Stimulated activated CD8-positive, alpha-beta memory T cell treated with anti-CD3 and anti-CD28 coated beads, Interleukin-12 subunit alpha, Interleukin-12 subunit beta, amount 100 ng/mL, for 4 hours (primary cell): ENCODE data around the gene KCNIP4.

Experiments
- DNase-seq: peaks from one replicate; pipeline ENCODE4 v3.0.0-alpha.2; 2020; ENCODE audit warnings: low read depth

The KCNIP4 gene

DNA sequence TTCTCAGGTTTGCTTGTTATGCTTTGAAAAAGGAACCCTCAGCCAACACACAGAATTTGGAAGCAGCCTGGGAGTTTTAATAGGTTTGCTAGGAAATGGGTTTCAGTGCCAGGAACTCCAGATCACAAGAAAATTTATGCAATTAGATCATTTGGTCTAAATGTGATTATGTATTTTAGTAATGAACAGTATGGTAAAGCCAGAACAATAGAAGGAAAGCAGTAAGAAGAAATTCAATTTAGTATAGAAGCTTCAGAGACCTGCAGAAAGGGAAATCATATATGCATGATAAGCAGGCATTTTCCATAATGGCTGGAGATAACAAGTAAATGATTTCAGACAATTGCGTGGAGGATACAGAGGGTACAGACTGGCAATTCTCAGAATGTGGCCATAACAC is 184.7 kb downstream of the KCNIP4 start:
- no peak for DNase-seq

DNA sequence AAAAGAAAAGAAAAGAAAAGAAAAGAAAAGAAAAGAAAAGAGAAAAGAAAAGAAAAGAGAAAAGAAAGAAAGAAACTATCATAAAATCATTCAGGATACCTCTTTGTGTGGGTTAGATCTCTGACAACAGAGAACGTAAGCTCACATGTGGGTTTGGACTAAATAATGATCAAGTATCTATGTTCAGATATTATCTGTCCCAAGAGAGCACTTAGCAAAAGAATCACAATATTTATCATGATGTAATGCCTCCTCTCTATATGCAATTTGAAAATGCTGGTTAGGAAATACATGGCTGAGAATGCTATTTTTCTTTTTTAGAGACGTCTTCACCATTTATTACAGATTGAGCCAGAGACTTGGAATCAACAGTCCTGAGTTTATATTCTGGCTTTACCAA is 191.3 kb downstream of the KCNIP4 start:
- no peak for DNase-seq

DNA sequence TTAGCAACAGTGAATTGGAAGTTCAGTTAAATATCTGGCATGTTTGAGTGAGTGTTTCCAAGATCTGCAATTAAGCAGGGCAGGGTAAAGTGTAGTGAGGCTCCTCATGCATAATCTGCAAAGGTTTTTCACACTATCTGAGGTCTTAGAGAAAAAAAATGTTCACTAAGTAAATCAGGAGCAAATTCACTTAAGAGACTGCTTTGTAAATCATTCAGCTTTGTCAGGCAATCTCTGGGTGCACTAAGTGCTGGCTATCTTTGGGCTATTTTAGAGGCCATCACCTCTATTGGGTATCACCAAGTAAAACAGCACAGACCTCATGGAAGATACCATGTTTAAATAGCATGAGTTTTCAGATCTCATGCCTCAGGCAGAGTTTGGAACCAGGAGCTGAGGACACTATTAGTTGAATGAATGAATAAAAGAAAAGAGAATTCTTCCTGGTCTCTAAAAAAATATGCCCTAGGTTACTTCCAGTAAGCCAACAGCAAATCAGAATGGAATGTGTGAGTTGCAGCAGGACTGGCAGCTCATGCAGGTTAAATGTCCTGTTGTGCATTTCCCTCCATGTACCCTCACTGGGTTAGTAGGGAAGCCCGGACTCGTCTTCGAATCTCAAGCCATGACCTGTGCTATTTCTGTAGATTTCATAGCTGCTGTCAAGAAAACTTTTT is 195.3 kb downstream of the KCNIP4 start:
- DNase-seq: no peak

DNA sequence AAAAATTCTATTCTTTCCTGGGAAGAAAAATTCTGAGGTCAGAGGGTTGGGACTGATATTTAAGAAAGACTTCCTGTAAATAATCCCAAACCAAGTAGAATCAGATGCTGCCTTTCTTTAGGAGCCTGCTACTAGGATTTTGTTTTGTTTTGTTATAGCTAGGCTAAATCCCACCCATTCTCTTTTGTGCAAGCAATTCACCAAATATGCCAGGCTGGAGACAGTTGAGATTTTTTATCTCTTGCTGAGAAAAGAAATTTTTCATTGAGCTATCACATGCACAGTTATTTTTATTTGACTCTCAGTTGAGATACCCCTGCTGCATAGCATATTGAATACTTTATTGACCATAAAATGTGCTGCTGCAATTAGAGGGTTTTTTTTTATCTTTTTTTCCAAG is 196.0 kb downstream of the KCNIP4 start:
- DNase-seq: no peak

DNA sequence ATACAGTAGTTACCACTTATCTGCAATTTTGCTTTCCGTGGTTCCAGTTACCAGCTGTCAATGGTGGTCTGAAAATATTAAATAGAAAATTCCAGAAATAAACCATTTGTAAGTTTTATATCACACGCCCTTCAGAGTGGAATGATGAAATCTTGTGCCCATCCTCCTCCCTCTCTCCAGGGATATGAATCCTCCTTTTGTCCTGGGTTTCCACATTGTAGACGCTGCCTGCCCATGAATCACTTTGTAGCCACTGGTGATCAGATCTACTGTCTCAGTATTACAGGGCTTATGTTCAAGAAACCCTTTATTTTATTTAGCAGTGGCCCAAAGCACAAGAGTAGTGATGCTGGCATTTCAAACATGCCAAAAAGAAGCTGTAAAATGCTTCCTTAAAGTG is 198.6 kb downstream of the KCNIP4 start:
- no peak for DNase-seq

DNA sequence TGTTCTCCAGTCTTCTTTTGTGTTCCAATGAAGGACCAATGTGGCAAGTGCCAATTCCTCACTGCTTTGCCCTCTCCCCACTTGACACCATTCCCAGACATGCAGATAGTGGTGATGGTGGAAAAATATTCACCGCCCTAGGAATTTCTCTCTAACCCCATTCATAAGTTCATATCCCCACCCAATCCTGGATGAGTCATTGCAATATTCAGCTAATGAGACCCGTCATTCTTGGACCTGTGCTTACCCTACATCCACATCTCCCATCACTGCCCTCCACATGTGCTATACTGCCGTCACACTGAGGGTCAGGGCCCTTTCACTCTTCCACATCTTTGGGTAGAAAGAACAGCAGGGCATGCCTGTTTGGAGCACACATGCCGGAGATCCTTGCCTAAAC is 199.2 kb downstream of the KCNIP4 start:
- no peak for DNase-seq

DNA sequence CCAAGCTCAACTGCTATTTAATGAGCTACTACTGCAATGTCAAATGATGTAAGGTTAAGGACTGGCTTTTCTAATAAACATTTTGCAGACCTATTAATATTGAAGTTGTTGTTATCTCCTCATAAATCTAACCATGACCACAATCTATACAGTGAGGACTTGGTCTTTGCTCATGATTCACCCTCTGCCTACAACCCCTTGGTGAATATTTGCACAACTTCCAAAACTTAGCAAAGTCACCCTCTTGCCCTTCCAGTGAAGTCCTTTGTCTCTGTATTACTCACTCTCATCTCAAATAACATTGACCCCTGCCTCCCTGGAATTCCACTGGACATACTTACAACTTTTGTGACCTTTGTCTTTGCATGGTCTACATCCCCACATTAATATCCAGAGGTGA is 204.5 kb downstream of the KCNIP4 start:
- DNase-seq: no peak

DNA sequence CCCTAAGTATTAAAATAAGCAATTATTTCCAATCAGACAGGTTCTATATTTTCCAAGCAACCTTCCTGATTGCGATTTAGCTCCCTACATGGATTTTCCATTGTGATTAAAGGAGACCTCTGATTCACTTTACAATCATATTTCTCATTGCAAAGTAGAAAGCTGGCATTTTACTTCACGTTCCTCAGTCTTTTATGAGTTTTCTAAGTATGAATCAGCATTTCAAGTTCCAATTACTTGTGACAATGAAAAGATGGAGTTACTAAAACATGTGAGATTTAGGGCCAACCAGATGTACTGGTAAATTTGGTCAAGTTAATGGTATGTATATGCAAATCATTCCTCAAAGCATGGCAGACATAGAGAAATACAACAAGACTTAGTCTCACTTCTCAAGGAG is 206.2 kb downstream of the KCNIP4 start:
- no peak for DNase-seq

DNA sequence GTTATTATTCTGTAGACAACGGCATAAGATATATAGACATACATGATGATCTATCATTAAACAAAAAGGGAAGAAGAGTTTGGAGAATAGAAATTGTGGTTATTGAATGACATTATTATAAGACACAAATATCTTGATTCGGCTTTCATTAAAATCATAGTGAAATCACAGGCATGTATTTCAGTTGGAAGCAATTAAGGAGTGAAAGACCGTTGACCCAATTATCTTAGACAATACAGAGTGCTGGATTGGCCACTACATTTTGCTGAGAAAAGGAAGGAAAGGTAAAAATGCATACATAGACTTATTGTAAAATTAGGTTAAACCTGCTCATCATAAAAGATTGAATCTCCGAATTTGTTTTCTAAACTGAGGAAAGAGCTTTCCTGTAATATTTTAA is 209.8 kb downstream of the KCNIP4 start:
- DNase-seq: no peak

DNA sequence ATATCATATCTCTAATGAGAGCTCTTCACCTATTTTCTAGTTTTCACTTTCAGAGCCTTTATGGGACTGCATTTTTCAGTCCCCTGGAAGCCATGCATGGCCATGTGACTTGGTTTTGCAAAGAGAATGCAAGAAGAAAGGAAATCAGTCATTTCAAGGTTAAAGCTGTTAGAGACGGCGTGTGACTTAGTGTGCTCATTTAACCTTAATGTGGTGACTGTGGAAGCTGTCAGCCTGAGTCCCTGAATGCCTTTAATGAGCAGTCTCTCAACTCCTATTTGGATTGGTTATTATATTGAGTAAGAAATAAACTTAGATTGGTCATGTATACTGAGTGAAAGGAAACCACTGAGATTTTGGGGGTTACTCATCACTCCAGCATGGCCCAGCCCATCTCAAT is 212.7 kb downstream of the KCNIP4 start:
- DNase-seq: no peak

DNA sequence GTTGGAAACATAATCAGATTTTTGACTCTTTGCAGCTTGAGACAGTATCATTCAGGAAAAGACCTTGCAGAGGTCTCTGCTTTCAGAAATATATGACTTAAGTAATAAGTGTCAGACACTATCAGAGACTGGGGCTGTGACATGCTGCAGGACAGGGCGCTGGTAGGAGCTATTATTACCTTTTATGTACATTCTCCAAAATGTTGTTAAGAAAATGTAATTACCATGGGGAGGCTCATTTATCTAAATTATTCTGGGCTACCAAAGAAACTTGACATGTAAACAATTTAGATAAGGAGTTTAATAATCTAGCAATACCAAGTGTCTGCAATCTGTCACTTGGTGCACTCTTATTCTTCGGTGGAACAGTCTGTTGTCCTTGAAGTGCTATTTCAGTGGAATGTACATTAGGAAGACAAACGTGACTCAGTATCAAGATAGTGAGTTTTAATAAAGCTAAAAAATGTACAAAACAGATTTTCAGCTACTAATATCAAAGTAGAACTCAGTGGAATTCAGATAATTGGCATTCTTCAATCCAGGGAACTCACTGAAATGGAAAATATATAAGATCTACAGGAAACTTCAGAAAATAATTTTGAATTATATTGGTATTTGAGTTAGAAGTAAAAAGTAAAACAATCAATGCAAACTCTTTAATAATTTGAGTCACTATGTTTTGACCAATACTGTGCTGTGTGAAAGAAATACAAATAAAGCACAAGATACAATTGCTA is 214.5 kb downstream of the KCNIP4 start:
- no peak for DNase-seq

DNA sequence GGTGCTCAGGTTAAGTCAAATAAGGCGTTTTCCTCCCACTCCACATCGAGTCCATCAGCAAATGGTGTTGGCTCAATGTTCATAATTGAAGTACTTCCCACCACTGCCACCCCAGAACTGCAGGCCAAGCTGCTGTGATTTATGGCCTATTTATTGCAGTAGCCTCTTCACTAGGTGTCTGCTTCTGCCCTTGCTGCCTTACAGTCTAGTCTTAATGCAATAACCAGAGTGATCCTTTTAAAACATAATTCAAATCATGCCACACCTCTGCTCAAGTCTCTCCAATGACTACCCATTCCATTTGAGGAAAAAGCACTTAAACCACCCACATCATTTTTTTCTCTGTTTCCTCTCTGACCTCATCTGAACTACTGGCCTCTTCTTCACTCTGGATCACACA is 220.3 kb downstream of the KCNIP4 start:
- DNase-seq: no peak

DNA sequence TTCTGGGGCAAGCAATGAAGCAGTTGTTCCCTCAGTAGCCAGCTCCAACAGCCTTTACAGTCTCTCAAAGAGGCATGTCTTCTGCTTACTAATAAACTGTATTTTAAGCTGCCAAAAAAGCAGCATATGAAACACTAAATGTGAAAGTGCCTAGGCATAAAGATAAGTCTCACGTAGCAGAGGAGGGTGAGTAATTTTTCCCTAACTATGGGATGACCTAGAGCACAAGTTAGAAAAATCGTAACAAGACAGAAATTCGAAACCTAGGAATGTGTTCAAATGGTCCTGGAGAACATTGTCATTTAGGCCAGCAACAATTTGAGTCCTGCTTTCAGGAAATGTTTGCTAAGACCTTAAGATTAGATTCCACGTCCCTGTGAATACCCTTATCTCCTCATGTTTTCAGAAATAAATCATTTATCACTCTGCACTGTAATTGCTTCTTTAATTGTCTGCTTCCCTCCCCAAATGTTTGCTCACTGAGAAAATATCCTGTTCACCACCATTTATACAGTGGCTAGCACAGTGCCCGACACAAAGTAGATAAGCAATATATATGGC is 222.2 kb downstream of the KCNIP4 start:
- no peak for DNase-seq

DNA sequence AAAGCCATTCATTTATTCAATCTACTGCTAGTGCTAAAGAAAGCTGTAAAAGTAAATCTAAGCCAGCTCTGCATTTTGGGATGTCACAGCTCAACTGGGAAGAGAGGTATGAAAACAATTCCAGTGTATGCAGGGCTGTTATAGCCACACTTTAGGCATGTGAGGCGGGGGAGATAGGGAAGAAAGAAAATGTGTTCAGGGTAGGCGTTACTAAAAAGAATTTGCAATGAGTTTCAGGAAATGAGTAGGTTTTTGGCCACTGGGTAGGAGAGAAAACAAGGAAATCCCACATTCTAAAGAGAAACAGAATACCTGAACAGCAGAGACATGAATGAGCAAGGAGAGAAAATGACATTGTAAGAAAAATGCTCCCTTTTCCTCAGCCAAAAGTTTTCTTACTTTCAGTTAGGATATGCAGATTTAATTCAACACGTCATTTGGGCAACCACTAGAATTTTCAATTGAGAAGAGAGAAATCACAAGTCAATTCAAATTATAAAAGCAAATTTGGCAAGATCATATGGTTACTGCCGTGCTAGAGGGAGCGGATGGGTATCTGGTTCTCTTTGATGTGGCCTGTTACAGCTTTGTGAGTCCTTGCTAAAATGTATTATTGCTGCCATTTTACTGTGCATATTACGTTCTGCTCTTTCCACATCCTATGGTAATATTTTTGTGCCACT is 226.3 kb downstream of the KCNIP4 start:
- DNase-seq: no peak

DNA sequence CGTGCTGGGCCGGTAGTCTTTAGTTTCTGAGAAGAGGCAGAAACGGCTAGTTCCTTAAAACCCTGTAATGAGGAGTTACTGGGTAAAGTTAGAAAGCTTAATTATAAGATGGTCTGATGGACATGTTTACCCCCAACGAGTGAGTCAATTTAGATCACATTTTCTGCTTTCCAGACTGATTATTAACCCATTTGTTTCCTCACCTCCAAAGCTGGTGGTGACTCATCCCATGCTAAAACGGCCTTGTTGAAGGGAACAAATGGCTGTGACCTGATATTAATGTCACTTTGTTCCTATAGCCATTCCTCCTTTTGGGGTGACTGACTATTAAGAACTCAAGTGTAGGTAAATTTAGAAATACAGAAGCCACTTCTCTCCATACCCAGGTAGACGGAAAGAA is 232.0 kb downstream of the KCNIP4 start:
- no peak for DNase-seq

DNA sequence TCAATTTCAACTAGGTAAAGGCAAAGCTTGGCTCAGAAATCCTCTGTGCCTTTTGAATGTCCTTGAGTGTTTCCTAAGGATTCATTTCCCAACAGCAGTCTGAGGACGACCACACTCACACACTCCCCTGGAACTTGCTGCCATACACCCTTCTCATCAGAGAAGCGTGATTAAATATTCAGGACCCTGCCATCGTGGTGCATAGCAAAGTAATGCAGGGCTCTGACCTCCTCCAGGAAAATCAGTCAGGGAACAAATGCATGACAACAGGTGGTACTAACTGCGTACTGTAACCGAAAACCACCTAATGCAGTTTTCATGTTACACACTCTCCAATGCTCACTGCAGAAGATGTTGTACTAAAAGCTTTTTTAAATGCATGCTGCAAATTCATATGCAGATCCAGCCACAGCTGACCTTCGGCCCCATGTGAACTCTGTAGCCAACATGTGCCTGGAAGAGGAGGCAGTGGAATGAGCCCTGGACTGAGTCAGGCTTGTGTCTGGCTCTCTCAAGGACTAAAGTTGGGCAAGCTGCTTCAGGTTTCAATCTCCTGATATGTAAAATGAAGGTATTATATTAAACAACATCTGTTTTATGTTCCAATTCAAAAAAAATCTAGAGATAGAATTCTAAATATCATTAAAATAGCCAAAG is 238.3 kb downstream of the KCNIP4 start:
- no peak for DNase-seq

DNA sequence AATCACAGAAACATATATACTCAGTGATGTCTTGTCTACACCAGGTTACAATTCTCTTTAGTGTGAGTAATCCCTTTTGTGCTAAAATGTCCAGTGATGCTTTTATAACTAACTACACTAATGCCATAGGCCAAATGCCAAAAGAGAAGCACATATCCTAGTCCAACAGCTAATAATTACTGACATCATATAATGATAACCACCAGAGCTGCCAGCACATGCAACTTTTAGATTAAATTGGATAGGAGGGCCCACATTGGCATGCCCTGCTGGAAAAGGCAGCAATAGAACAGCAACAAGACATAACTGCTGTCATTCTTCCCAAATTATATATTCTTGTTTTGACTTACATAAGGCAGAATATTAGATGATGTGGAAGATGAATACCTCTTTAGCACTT is 238.8 kb downstream of the KCNIP4 start:
- DNase-seq: no peak

DNA sequence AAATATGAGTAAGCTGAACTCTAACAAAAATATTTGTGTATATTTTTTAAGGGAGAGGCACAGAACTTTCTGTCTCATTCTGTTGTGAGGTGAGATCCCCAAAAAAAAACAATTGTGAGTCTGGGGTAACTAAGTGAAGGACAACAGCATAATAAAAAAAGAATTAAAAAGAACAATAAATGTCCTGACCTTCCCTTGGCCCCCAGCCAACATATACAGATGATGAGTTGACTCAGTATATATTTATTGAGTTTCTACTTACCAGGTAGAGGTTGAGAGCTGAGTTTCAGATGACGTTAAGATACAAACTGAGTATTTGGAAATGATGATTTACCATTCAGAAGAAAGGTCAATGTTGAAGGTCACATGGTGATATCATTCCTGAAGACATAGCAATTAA is 239.5 kb downstream of the KCNIP4 start:
- DNase-seq: no peak

DNA sequence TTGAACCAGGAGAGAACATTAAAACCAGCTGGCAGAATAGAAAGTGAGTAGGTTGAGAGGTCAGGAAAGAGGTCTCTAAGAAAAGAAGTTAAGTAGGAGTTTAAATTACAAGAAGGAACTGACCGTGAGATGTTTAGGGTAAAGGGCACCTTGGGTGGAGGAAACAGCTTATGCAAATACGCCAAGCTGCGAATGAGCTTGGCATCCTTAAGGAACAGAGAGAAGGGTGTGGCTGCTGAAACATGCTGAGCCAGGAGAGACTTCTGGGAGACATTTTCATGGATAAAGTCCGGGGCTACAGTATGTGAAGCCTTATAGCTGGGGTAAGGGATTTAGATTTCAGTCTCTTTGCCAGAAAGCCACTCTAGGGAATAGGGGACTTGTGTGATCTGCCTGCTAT is 249.1 kb downstream of the KCNIP4 start:
- no peak for DNase-seq

DNA sequence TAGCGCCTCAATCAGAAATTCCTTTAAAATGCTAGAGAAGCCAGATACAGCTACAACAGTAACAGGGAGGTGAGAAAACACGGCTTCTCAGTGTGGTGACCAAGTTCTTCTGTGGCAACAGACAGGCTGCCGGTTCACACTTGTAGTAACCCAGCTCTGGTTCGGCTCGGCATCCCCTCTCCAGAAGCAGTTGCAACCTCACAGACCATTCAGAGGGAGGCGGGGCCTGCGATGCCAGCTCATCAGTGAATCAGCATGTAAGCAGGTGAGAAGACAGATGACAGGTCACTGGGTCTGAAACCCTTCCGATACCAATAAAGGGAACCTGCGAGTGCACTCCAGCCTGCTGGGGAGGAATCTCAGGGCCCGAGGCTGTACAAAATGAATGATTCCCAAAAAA is 251.0 kb downstream of the KCNIP4 start:
- no peak for DNase-seq

DNA sequence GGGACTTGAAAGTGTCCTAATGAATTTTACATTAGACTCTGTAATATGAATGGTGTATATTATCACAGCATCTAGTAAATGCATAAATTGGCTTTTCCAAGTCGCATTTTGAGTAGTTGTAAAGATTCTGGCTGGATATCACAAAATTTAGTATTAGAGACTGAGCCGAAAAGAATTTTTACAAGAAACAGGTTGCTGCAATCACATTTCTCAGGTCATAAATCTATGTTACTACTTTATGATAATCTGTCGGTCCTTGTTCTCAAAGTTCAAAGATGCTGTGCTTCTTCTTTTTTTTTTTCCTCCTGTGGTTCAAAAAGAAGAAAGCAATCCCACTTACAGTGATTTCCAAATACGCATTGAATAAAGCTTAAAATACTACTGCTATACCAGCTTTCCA is 253.4 kb downstream of the KCNIP4 start:
- no peak for DNase-seq

DNA sequence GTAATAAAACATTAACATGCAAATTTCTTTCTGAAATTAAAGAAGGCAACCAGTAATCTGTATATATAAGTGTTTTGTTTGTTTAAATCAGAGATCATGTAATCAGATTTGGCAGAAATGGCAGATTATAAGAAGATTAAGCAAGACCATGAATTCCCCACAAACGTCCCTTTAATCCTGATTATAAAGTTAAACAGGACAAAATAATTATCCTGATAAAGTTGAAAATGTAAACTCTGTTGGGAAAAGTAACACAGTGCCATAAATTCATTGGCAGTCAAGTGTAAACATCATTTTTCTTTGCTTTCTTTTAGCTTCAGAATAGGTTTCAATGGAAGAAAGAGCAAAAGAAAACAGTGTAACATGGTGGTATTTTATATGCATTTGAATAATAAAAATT is 256.3 kb downstream of the KCNIP4 start:
- no peak for DNase-seq
